Ovary (tissue), 3 donors: Measurements from ENCODE around the gene DGCR8.

Experiments used
- EP300 ChIP-seq: sonication (generic); formaldehyde crosslinking; IDR thresholded peaks from one replicate; pipeline ENCODE4 v1.6.1; 2017; ENCODE audit warnings: antibody characterized with exemption
- POLR2A ChIP-seq: fragments of 450-650 bp; IDR thresholded peaks from one replicate; pipeline ENCODE4 v1.6.1; 2017; ENCODE audit warnings: antibody characterized with exemption, mild to moderate bottlenecking, moderate library complexity
- TF ChIP-seq, protein P1 (sequence below), 3 donors: fragments of 450-650 bp in 2 of 3; fragments of 200-600 bp in 1 of 3; IDR thresholded peaks; one replicate each; pipeline versions ENCODE4 v1.5.1 to v1.8.0; 2016 to 2022; ENCODE audit warnings: antibody characterized with exemption in 3 of 3, mild to moderate bottlenecking in 1 of 3
- donor health status: DM: no; HTN: no; CAD: no.

DNA sequence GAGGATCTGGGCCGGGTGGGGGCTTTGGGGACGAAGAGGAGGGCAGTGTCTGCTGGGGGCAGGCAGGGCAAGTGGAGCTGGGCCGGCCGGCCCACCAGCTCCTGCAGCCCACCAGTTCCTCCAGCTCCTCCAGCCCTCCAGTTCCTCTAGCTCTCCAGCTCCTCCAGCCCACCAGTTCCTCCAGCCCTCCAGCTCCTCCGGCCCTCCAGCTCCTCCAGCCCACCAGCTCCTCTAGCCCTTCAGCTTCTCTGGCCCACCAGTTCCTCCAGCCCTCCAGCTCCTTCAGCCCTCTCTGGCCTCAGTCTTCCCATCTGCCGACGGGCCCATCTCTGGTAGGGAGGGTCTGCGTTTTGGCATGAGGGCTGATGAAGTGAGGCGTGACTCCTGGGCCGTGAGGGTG, 80.0 kb downstream of the DGCR8 start:
- TF ChIP-seq, protein P1, sequence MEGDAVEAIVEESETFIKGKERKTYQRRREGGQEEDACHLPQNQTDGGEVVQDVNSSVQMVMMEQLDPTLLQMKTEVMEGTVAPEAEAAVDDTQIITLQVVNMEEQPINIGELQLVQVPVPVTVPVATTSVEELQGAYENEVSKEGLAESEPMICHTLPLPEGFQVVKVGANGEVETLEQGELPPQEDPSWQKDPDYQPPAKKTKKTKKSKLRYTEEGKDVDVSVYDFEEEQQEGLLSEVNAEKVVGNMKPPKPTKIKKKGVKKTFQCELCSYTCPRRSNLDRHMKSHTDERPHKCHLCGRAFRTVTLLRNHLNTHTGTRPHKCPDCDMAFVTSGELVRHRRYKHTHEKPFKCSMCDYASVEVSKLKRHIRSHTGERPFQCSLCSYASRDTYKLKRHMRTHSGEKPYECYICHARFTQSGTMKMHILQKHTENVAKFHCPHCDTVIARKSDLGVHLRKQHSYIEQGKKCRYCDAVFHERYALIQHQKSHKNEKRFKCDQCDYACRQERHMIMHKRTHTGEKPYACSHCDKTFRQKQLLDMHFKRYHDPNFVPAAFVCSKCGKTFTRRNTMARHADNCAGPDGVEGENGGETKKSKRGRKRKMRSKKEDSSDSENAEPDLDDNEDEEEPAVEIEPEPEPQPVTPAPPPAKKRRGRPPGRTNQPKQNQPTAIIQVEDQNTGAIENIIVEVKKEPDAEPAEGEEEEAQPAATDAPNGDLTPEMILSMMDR (IDR thresholded peaks at IDR 0.05), result no peak
- TF ChIP-seq EP300, result no peak
- TF ChIP-seq POLR2A, result no peak
